WTC11 (cell line): Measurements from ENCODE around the gene MCF2L. TPM values are rescaled to one million over a fixed set of nuclear protein-coding genes. Genes with fewer than 3 reads are reported as not detected.

ENCODE experiments used
- ATAC-seq: fragments of 200-7000 bp; cut with Tn5 transposase; 2 replicates; pipeline ENCODE4 v1.10.0; 2021; ENCODE audit warnings: mild to moderate bottlenecking, moderate library complexity
- CTCF ChIA-PET: fragments of 300-600 bp; sonication (Branson Sonifier 250); formaldehyde crosslinking; loops from one replicate; lab custom pipeline; 2021; ENCODE audit warnings: antibody characterized with exemption; lab: Charles Lee
- POLR2A ChIA-PET: fragments of 350-600 bp; sonication (Branson Sonifier 250); formaldehyde crosslinking; loops from one replicate; lab custom pipeline; 2021; ENCODE audit warnings: antibody characterized with exemption; lab: Charles Lee
- DNase-seq: peaks from one replicate; pipeline ENCODE4 v3.0.0; 2021; ENCODE audit warnings: low spot score
- H3K27ac Mint-ChIP-seq: 2 replicates; pipeline ENCODE4 v1.8.0; 2021; ENCODE audit warnings: mixed read lengths
- H3K27me3 Mint-ChIP-seq: 2 replicates; pipeline ENCODE4 v1.8.0; 2021; ENCODE audit warnings: low read depth, mild to moderate bottlenecking, moderate library complexity, mixed read lengths
- H3K36me3 Mint-ChIP-seq: 2 replicates; pipeline ENCODE4 v1.8.0; 2021; ENCODE audit warnings: mixed read lengths
- H3K4me1 Mint-ChIP-seq: 2 replicates; pipeline ENCODE4 v1.8.0; 2022; ENCODE audit warnings: mixed read lengths
- H3K4me3 Mint-ChIP-seq: 2 replicates; pipeline ENCODE4 v1.8.0; 2021; ENCODE audit warnings: mild to moderate bottlenecking, moderate library complexity, mixed read lengths
- H3K9me3 Mint-ChIP-seq: 2 replicates; pipeline ENCODE4 v1.8.0; 2021; ENCODE audit warnings: mixed read lengths
- CTCF ChIP-seq: fragments of 200-600 bp; IDR thresholded peaks from 2 replicates; pipeline ENCODE4 v1.8.0; 2022; ENCODE audit warnings: antibody characterized with exemption
- ERG ChIP-seq: fragments of 250-450 bp; sonication (Bioruptor Pico); IDR thresholded peaks from 2 replicates; pipeline ENCODE4 v1.8.0; 2021; ENCODE audit warnings: mild to moderate bottlenecking
- GABPB1 ChIP-seq: sonication (generic); formaldehyde crosslinking; IDR thresholded peaks from 2 replicates; pipeline ENCODE4 v1.8.1; 2023; ENCODE audit warnings: mild to moderate bottlenecking, missing genetic modification reagents
- JUN ChIP-seq: sonication (generic); formaldehyde crosslinking; IDR thresholded peaks from 2 replicates; pipeline ENCODE4 v1.8.0; 2023; ENCODE audit warnings: mild to moderate bottlenecking, missing genetic modification reagents
- PRDM15 ChIP-seq: sonication (generic); formaldehyde crosslinking; IDR thresholded peaks from 2 replicates; pipeline ENCODE4 v1.8.0; 2022; ENCODE audit warnings: missing genetic modification reagents
- TEAD4 ChIP-seq: sonication (generic); formaldehyde crosslinking; IDR thresholded peaks from 2 replicates; pipeline ENCODE4 v1.8.0; 2022; ENCODE audit warnings: mild to moderate bottlenecking, missing genetic modification reagents
- ZNF423 ChIP-seq: fragments of 250-450 bp; sonication (Bioruptor Pico); IDR thresholded peaks from 2 replicates; pipeline ENCODE4 v2.1.2; 2022; ENCODE audit warnings: mild to moderate bottlenecking, moderate library complexity
- ZNF512 ChIP-seq: sonication (generic); formaldehyde crosslinking; IDR thresholded peaks from 2 replicates; pipeline ENCODE4 v1.8.1; 2022; ENCODE audit warnings: missing genetic modification reagents, borderline replicate concordance
- total RNA-seq: library from RNA; stranded (reverse); gene quantifications from 3 replicates; pipeline ENCODE4 v1.2.3, GENCODE V29; 2021

Gene MCF2L
- total RNA-seq, 1 experiment from 2014 or later = 34.8 TPM

GRCh38 chr13:113121928-113122471, 153.0 kb downstream of the MCF2L start:
- Mint-ChIP-seq H3K36me3 (no peaks in the 10 kb centered on the region), H3K27ac (no peak overlapping the region), H3K9me3 (no peaks in the 10 kb centered on the region), H3K4me1 (peaks cover 9% of the 10 kb centered on the region), H3K4me3 (no peak overlapping the region), H3K27me3 (no peaks in the 10 kb centered on the region; the same call in 1 of the 2 replicates)
- DNase-seq (no peak), ATAC-seq (no peak)
- no peak for TF ChIP-seq ERG
- TF ChIP-seq ZNF512 (CRISPR knock-in tag) = no peak
- ChIA-PET CTCF (interaction anchor here (0.9 to 2.8 kb wide), 5 partner anchors 19 to 117 kb away, joined by 3 to 14 read pairs (median 4); no protein-coding TSS in a partner anchor), POLR2A (no interaction called here)

GRCh38 chr13:113122550-113123225, 153.7 kb downstream of the MCF2L start, which contains the start of gene F10:
TSS of gene F10 (plus strand) at chr13:113122799. CDS start at chr13:113122856, 57 bp downstream.
- H3K27me3 Mint-ChIP-seq = no peaks in the 10 kb centered on the region; the same call in 1 of the 2 replicates
- CTCF ChIA-PET = interaction anchor here (0.7 to 2.8 kb wide), 7 partner anchors 9 to 116 kb away, joined by 3 to 14 read pairs (median 4); no protein-coding TSS in a partner anchor
- DNase-seq (peak; percentile 54), ATAC-seq (peak; percentile 96)
- H3K9me3 Mint-ChIP-seq = no peaks in the 10 kb centered on the region
- no peak within 1 kb of the TSS; the same call in 1 of the 2 replicates for H3K4me3 Mint-ChIP-seq
- TF ChIP-seq ZNF423 (CRISPR knock-in tag) (peak; percentile 14; the same call in 1 of the 2 replicates), PRDM15 (no peak), GABPB1 (CRISPR knock-in tag) (0 out of 2 replicates have a peak, but pooled peaks have one; percentile 38)
- no peak within 1 kb of the TSS for H3K27ac Mint-ChIP-seq
- POLR2A ChIA-PET = no interaction called here
- H3K4me1 Mint-ChIP-seq = peaks cover 9% of the 10 kb centered on the region
- H3K36me3 Mint-ChIP-seq = no peaks in the 10 kb centered on the region

- Mint-ChIP-seq H3K27ac (no peak overlapping the region), H3K9me3 (no peaks in the 10 kb centered on the region), H3K36me3 (no peaks in the 10 kb centered on the region), H3K4me3 (no peak overlapping the region), H3K4me1 (peaks cover 12% of the 10 kb centered on the region), H3K27me3 (no peaks in the 10 kb centered on the region; the same call in 1 of the 2 replicates)
- ChIA-PET POLR2A (no interaction called here), CTCF (interaction anchor here (0.6 to 2.8 kb wide), 9 partner anchors 10 to 192 kb away, joined by 3 to 14 read pairs (median 3); partner anchors contain the start of gene CUL4A)
- DNase-seq (peak; percentile 53), ATAC-seq (peak; percentile 49)
- TF ChIP-seq TEAD4 (CRISPR knock-in tag) (no peak), JUN (CRISPR knock-in tag) (no peak), CTCF (0 out of 2 replicates have a peak, but pooled peaks have one; percentile 30)
Observed at GRCh38 chr13:113123226-113124201, 154.5 kb downstream of the MCF2L start.
